ENCODE data around the gene MTCL1.

Gene MTCL1

GRCh38 chr18:8823530-8823929 is 118.2 kb downstream of the MTCL1 start:
- DNase-seq (ENCODE audit: low read depth in 2 of 2) = no peak
- H3K4me3 ChIP-seq (replicated peaks in 1 of 2; ENCODE audit: low read depth in 2 of 2, low read length in 2 of 2) = no peak overlapping the region
- TF ChIP-seq CTCF (IDR thresholded peaks at IDR 0.05; ENCODE audit: low read depth, low read length) = no peak

DNA sequence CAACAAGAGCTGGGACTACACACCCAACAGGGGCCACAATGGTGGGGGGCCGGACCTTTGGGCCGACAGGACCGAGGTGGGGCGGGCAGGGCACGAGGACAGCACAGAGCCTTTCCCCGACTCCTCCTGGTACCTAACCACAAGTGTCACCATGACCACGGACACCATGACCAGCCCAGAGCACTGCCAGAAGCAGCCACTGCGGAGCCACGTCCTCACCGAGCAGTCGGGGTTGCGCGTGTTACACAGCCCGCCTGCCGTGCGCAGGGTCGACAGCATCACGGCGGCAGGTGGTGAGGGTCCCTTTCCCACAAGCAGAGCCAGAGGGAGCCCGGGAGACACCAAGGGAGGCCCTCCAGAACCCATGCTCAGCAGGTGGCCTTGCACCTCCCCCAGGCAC is 119.5 kb downstream of the MTCL1 start:
- TF ChIP-seq CTCF (IDR thresholded peaks at IDR 0.05; ENCODE audit: low read depth, low read length) = no peak
- H3K4me3 ChIP-seq (replicated peaks in 1 of 2; ENCODE audit: low read depth in 2 of 2, low read length in 2 of 2) = no peak overlapping the region
- no peak for DNase-seq (ENCODE audit: low read depth in 2 of 2)

DNA sequence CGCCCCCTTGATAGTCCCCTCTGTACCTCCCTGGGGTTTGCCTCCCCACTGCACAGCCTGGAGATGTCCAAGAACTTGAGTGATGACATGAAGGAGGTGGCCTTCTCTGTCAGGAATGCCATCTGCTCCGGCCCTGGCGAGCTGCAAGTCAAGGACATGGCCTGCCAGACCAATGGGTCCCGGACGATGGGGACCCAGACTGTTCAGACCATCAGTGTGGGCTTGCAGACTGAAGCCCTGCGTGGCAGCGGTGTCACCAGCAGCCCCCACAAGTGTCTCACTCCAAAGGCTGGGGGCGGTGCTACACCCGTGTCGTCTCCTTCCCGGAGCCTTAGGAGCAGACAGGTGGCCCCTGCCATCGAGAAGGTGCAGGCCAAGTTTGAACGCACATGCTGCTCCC is 119.9 kb downstream of the MTCL1 start:
- no peak for TF ChIP-seq CTCF (IDR thresholded peaks at IDR 0.05; ENCODE audit: low read depth, low read length)
- DNase-seq (ENCODE audit: low read depth in 2 of 2) = no peak

GRCh38 chr18:8825729-8826375 is 120.5 kb downstream of the MTCL1 start:
- DNase-seq (ENCODE audit: low read depth in 2 of 2) = no peak
- TF ChIP-seq CTCF (IDR thresholded peaks at IDR 0.05; ENCODE audit: low read depth, low read length) = no peak
- H3K4me3 ChIP-seq (replicated peaks in 1 of 2; ENCODE audit: low read depth in 2 of 2, low read length in 2 of 2) = no peak overlapping the region

More for the DNA sequence above, 119.9 kb downstream of the MTCL1 start:
- H3K4me3 ChIP-seq (replicated peaks in 1 of 2; ENCODE audit: low read depth in 2 of 2, low read length in 2 of 2) = no peak overlapping the region

DNA sequence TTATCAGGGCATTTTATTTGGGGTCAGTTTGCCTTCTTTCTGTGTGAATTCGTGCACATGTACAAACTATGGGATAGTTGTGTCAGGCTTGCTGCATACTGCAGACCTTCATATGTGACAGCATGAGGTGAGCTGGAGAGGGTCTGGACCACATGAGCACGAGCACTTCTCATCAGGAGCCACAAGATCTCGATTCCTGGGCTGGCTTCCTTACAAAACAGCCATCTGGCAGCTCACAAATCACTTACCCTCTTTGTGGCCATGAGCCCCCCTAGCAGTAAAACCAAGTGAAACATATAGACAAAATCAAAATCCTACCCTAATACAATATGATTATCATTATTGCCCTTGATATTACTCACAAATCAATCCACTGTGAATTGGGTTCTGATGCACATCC is 121.2 kb downstream of the MTCL1 start:
- DNase-seq (ENCODE audit: low read depth in 2 of 2) = no peak
- no peak for TF ChIP-seq CTCF (IDR thresholded peaks at IDR 0.05; ENCODE audit: low read depth, low read length)

GRCh38 chr18:8826971-8827370 is 121.6 kb downstream of the MTCL1 start:
- no peak for TF ChIP-seq CTCF (IDR thresholded peaks at IDR 0.05; ENCODE audit: low read depth, low read length)
- no peak for DNase-seq (ENCODE audit: low read depth in 2 of 2)
- H3K4me3 ChIP-seq (replicated peaks in 1 of 2; ENCODE audit: low read depth in 2 of 2, low read length in 2 of 2) = no peak overlapping the region

More for the DNA sequence above, 121.2 kb downstream of the MTCL1 start:
- H3K4me3 ChIP-seq (replicated peaks in 1 of 2; ENCODE audit: low read depth in 2 of 2, low read length in 2 of 2) = no peak overlapping the region

DNA sequence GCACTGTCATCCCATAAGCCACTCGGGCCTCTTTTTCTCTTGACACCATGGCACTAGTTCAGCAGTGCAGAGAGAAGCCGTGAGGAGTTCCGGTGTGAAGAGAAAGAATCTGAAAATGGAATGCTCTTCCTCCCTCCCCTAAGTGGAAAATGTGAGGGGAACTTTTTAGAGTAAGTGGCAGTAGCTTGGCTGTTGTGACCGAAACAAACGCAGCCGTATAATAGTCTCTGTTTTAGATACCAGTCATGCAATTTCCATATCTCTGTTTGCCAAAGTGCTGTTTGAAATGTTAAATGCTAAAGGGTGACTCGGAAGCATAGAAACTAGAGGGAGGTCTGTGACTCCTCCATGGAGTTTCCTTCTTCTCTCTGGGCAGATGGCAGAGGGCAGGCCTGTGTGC is 122.9 kb downstream of the MTCL1 start:
- DNase-seq (ENCODE audit: low read depth in 2 of 2) = no peak
- TF ChIP-seq CTCF (IDR thresholded peaks at IDR 0.05; ENCODE audit: low read depth, low read length) = no peak
- no peak overlapping the region for H3K4me3 ChIP-seq (replicated peaks in 1 of 2; ENCODE audit: low read depth in 2 of 2, low read length in 2 of 2)

Measured in cardiac fibroblast (primary cell).